ENCODE measurements around the gene HHATL.

HHATL gene

GRCh38 chr3:42685363-42685881 lies 17.2 kb downstream of the HHATL start, which contains the start of gene KLHL40:
Gene KLHL40 (plus strand): TSS chr3:42685537. CDS start chr3:42685619, 82 bp downstream.
- H3K27ac ChIP-seq = no peak within 1 kb of the TSS
- TF ChIP-seq ZFX (IDR thresholded peaks at IDR 0.05) = no peak
- TF ChIP-seq CTCF (conservative IDR thresholded peaks at IDR 0.05) = no peak

- no peak for TF ChIP-seq CTCF (conservative IDR thresholded peaks at IDR 0.05)
- TF ChIP-seq ZFX (IDR thresholded peaks at IDR 0.05) = no peak
- no peak overlapping the region for H3K27ac ChIP-seq
These were observed 17.8 kb downstream of the HHATL start for GRCh38 chr3:42684632-42685362.

GRCh38 chr3:42683875-42684598 lies 18.6 kb downstream of the HHATL start:
- no peak for TF ChIP-seq ZFX (IDR thresholded peaks at IDR 0.05)
- H3K27ac ChIP-seq = no peak overlapping the region

- no peak overlapping the region for H3K27ac ChIP-seq
- TF ChIP-seq ZFX (IDR thresholded peaks at IDR 0.05) = no peak
These were observed 20.1 kb downstream of the HHATL start for GRCh38 chr3:42682301-42683070.

GRCh38 chr3:42681361-42682038 lies 21.1 kb downstream of the HHATL start:
- TF ChIP-seq CTCF (conservative IDR thresholded peaks at IDR 0.05) (no peak), ZFX (IDR thresholded peaks at IDR 0.05) (no peak)
- H3K27ac ChIP-seq = no peak overlapping the region

- no peak for TF ChIP-seq CTCF (conservative IDR thresholded peaks at IDR 0.05)
- no peak for TF ChIP-seq ZFX (IDR thresholded peaks at IDR 0.05)
These were observed 21.8 kb downstream of the HHATL start for GRCh38 chr3:42680806-42681205.

GRCh38 chr3:42680271-42680670 lies 22.3 kb downstream of the HHATL start:
- TF ChIP-seq ZFX (IDR thresholded peaks at IDR 0.05) (no peak), CTCF (conservative IDR thresholded peaks at IDR 0.05) (no peak)
- H3K27ac ChIP-seq = no peak overlapping the region

More at GRCh38 chr3:42680806-42681205, 21.8 kb downstream of the HHATL start:
- H3K27ac ChIP-seq = no peak overlapping the region
